Fibroblast of peridontal ligament (primary cell): ENCODE data around the gene TENM4.
"Not testable (repeated sequence)": the region's sequence is repeated elsewhere in the genome, so short reads cannot be mapped to it uniquely, and the experiment has no call there.

Source experiments
- DNase-seq: peaks from one replicate; pipeline ENCODE4 v3.0.0-alpha.2; 2010; ENCODE audit errors: extremely low read depth

The TENM4 gene

DNA sequence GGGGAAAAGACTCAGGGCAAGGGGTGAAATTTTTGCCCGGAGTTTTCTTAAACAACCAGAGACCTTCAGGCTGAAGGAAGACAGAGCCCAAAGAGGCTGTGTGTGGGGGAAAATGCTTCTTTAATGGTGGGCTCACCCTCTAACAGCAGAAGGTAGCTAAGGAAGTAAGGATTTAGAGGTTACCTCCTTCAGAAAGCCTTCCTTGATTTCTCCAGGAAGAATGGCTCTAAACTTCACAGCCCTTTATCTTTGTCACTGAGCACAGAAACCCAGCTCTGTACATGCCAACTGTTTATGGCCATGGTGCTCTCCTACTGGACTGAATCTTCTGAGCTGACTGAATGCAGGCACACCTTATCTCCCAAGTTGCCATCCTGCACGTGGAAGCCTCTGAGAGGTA lies 196.0 kb downstream of the TENM4 start:
- DNase-seq = no peak

DNA sequence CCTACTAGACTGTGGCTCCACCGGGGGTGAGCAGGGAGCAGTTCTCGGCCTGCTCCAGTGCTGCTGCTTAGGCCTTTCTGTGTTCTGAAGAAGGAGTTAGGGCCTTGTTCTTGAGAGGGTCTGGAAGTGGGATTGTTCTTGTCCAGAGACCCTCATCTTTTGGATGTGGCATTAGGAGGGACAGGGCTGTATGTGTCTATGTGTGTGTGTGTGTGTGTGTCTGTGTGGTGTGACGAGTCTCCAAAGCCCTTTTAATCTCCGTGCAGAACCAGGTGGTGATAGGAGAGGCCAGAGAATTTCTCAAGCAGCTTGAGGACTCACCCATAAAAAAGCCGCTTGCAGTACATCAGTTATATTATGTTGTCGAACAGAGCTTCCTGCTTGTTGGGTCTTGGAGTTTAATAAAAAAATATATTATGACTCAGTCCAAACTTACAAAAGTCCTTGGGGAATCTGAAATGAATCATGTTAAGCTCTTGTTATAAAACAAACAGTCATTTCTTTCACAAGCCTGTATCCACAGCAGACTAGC lies 196.5 kb downstream of the TENM4 start:
- DNase-seq = peak; percentile 96

DNA sequence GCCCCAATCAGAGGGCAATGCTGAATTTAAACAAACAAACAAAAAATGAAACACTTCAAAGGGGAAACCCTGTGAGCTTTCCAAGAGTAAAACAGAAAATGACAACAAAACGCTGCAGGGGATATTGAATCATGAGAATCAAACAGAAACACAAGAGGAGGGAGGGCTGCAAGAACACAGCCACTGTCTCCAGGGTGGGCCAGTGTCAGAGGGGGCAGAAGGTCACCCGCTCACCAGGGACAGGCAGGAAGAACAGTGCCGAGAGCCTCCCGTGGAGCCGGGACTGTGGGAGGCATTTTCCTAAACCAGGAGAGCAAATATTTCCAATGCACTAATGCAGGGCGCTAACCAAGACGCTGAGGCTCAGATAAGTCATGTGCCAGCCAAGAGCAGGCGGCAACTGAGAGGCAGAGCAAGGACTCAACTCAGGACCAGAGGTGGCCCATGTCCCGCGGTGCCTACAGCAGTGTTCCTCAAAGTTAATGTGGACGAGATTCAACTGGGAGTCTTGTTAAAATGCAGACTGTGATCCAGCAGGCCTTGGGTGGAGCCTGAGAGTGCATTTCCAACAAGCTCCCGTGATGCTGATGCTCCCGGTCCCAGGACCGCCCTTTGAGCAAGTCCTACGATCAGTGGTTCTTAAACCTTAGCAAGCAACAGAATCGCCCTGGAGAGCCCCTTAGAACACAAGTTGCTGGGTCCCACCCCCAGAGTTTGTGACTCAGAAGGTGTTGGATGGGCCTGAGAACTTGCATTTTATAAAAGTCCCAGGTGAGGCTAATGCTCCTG lies 197.2 kb downstream of the TENM4 start:
- DNase-seq = no peak

GRCh38 chr11:79242616-79243015 lies 198.2 kb downstream of the TENM4 start:
- DNase-seq = peak; percentile 85

GRCh38 chr11:79241852-79242241 lies 199.0 kb downstream of the TENM4 start:
- no peak for DNase-seq

GRCh38 chr11:79241205-79241851 lies 199.5 kb downstream of the TENM4 start:
- no peak for DNase-seq

GRCh38 chr11:79237703-79238102 lies 203.1 kb downstream of the TENM4 start:
- peak; percentile 92 for DNase-seq

DNA sequence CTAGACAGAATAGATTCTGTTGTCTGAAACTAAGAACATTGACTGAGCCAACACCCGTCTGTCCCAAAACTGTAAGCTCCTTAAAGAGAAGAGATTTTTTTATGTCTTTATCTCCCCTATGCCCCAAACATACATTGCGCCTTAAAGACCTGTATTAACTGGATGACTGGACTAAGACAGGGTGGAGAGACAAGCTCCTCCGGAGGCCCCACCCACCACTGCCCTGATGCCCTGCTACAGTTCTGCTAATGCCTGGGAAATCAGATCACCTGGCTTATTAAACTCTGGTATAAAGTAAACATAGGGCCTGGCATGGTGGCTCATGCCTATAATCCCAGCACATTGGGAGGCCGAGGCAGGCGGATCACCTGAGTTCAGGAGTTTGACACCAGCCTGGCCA lies 203.7 kb downstream of the TENM4 start:
- no peak for DNase-seq

- peak; percentile 92 for DNase-seq
Measured at GRCh38 chr11:79236541-79236971, 204.3 kb downstream of the TENM4 start.

GRCh38 chr11:79235696-79236095 lies 205.1 kb downstream of the TENM4 start:
- DNase-seq = no peak

DNA sequence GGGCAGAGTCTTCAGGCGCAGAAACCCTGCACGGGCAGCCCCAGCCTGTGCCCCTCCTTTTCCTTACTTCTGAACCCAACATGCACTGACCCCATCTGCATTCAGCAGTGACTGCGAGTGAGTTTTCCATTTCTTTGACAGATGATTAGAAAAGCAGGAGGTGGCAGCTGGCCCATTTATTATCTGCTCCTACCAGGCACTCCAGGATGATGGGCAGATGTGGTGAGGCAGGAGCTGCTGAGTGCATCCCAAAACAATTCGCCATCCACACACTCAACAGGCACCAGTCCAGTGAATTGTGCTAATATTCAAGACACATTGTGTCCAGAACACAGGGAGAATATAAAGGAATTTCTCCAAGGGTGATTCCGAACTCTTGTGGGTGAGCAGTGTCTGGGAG lies 208.5 kb downstream of the TENM4 start:
- no peak for DNase-seq

GRCh38 chr11:79229047-79229446 lies 211.8 kb downstream of the TENM4 start:
- DNase-seq = no peak

GRCh38 chr11:79227767-79228755 lies 212.8 kb downstream of the TENM4 start:
- no peak for DNase-seq

DNA sequence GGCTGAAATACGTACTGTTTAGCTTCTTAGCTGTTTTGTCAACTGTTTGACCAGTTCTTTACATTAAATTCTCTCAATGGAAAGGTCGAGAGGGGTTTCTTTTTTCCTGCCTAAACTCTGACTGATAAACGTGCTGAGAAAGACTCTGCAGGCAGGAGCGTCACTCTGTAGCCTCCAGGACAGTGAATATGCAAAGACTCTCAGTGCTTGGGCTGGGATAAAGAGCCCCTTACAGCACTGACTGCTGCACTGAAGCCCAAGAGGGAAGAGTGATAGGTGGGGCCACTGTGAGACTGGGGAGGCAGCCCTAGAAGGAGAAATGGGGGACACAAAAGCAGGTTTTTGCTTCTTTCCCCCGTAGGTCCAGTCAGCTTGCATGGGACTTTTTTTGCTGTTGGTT lies 213.5 kb downstream of the TENM4 start:
- no peak for DNase-seq

GRCh38 chr11:79226126-79226525 lies 214.7 kb downstream of the TENM4 start:
- DNase-seq = no peak

DNA sequence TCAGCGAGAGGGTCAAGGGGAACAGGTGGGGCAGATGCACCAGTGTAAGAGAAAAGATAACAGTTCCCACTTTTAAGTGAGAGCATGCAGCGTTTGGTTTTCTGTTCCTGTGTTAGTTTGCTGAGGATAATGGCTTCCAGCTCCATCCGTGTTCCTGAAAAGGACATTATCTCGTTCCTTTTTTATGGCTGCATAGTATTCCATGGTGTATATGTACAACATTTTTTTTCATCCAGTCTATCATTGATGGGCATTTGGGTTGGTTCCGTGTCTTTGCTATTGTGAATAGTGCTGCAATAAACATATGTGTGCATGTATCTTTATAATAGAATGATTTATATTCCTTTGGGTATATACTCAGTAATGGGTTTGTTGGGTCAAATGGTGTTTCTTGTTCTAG lies 218.7 kb downstream of the TENM4 start:
- DNase-seq = not testable (repeated sequence)

DNA sequence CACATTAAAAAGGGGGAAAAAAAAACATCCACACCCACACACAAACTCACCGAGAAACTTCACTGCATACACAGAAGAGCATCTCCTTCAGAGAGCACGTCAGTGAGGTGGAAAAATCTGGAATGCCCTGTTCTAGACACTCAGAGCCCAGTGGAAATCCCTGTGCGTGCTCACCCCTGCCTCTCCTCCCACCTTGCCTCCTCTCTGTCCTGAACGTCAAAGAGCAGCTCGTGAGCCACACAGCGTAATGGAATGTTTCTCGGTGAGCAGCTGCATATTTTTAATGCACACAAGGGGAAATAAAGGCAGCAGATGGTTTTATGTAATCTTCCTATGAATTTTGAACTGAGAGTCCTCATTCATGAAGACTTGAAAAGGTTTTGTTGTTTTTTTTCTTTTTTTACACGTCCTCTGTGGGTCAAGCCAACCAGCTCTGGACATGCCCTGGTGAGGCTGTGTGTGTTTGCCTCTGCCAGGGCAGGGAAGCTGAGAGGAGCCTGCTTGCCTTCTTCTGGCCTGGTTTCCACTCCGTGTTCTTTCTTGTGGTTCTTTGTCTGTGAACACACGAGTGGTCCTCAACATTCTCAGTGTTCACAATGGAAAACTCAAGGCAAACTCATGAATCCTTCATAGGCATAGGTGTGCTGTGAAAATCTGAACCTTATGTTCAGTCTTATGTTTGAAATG lies 219.2 kb downstream of the TENM4 start:
- no peak for DNase-seq

DNA sequence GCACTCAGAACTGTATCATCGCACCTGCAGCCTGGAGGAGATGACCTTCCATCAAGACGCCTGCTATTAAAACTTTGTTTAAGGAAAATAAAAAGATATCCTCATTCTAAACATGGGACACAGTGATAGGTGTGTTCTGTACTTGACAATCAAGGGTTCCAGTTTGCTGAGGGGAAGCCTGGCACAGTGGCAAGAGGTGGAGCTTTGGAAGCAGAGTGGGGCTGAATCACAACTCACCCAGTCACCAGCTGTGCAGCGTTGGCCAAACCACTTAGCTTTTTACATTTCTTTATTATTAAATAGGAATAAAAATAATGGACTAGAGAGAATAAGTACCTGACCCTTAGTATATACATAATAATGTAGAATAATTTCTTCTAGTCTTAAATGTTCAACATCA lies 220.7 kb downstream of the TENM4 start:
- no peak for DNase-seq

- DNase-seq = no peak
Measured at GRCh38 chr11:79219186-79220045, 221.4 kb downstream of the TENM4 start.

DNA sequence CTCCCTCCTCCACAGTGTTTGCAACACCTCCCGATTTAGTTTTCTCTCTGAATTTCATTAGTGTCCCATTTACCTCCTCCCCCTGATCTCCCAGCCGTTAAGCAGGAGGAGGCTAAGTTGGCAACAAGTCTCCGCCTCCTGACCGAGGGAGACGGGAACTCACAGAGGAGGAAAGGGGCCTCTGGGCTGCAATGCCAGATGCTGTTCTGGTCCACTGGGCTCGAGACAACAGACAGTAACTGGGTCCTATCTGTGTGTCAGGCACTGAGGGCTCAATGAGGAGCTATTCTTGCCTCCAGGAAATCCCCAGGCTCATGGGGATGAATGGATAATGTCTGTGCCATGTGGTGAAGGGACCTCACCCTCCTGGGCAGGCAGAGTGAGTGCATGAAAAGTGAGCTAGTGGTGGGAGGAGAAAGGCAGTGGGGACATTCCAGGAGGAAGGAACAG lies 228.1 kb downstream of the TENM4 start:
- no peak for DNase-seq
